ENCODE results near the gene PRKCQ. TPM values are rescaled to one million over a fixed set of nuclear protein-coding genes. Genes with fewer than 3 reads are reported as not detected.

Gene PRKCQ
- total RNA-seq, 1 experiment from 2014 or later, result 12.1 TPM

DNA sequence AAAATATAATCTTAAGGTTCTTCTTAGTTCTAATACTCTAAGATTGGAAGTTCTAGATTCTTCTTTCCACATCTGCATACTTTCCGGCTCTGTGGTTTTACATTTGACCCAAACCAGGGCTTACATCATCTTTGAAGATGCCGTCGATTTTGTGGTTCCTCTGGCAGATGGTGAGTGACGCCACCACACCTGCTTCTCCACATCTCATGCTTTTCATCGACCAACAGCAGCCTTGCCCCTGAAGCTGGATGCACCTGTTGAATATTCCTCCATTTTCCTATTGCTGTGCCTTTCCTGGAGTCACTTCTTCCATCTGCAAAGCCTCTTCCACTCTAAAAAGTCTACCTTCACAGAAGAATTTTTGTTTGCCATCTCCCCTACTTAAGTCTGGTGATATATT is 121.3 kb downstream of the PRKCQ start:
- no peak overlapping the region for H3K56ac ChIP-seq (ENCODE audit: insufficient read length, low read depth, low read length)
- WGBS (ENCODE audit: extremely low coverage, insufficient read length, low lambda C conversion rate), result no CpG with 5 or more reads among the region's 5 CpGs
- no peak overlapping the region for H3K9ac ChIP-seq (ENCODE audit: extremely low read depth, insufficient read length, low read length)
- H3K23ac ChIP-seq (ENCODE audit: insufficient read length, low read depth, low read length), result no peak overlapping the region
- no peak overlapping the region for H2AFZ ChIP-seq (ENCODE audit: low read length)
- no peak overlapping the region for H3K4ac ChIP-seq (ENCODE audit: low read depth, low read length)
- H3K18ac ChIP-seq (ENCODE audit: insufficient read length, low read depth, low read length), result no peak overlapping the region
- no peak overlapping the region for H3K4me2 ChIP-seq (ENCODE audit: insufficient read depth, insufficient read length, low read length)
- H3K4me3 Mint-ChIP-seq, result no peak overlapping the region
- no peak overlapping the region for H2BK20ac ChIP-seq (ENCODE audit: low read depth, low read length, poor library complexity, severe bottlenecking)
- peaks cover 60 to 82% (median 72%) of the 10 kb centered on the region in 3 experiments for H3K36me3 Mint-ChIP-seq (ENCODE audit: insufficient read depth in 1 of 3, low read depth in 3 of 3)
- no peak overlapping the region for H2BK12ac ChIP-seq (ENCODE audit: insufficient read length, low read depth, low read length)
- H4K91ac ChIP-seq (ENCODE audit: insufficient read length, low read depth, low read length), result no peak overlapping the region
- no peaks in the 10 kb centered on the region for H3K9me3 ChIP-seq (ENCODE audit: control insufficient read depth, low read depth, low read length)
- H3K27me3 ChIP-seq (ENCODE audit: insufficient read depth, low read length), result no peaks in the 10 kb centered on the region
- TF ChIP-seq, protein P1, sequence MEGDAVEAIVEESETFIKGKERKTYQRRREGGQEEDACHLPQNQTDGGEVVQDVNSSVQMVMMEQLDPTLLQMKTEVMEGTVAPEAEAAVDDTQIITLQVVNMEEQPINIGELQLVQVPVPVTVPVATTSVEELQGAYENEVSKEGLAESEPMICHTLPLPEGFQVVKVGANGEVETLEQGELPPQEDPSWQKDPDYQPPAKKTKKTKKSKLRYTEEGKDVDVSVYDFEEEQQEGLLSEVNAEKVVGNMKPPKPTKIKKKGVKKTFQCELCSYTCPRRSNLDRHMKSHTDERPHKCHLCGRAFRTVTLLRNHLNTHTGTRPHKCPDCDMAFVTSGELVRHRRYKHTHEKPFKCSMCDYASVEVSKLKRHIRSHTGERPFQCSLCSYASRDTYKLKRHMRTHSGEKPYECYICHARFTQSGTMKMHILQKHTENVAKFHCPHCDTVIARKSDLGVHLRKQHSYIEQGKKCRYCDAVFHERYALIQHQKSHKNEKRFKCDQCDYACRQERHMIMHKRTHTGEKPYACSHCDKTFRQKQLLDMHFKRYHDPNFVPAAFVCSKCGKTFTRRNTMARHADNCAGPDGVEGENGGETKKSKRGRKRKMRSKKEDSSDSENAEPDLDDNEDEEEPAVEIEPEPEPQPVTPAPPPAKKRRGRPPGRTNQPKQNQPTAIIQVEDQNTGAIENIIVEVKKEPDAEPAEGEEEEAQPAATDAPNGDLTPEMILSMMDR (conservative IDR thresholded peaks at IDR 0.05), result no peak
- no peak overlapping the region for H2BK5ac ChIP-seq (ENCODE audit: insufficient read length, low read length)
- H3K23me2 ChIP-seq (ENCODE audit: insufficient read length, low read depth, low read length, poor library complexity, severe bottlenecking), result no peaks in the 10 kb centered on the region
- no peak overlapping the region for H3K27ac ChIP-seq (ENCODE audit: insufficient read length, low read depth, low read length)
- H3T11ph ChIP-seq (ENCODE audit: low read length), result no peak overlapping the region
- H3K4me1 ChIP-seq (ENCODE audit: insufficient read depth, low read length), result no peaks in the 10 kb centered on the region
- H3K4me1 Mint-ChIP-seq, result no peaks in the 10 kb centered on the region
- H4K8ac ChIP-seq (replicated peaks; ENCODE audit: insufficient read length, low read depth, low read length), result no peak overlapping the region
- no peaks in the 10 kb centered on the region for H4K20me1 ChIP-seq (ENCODE audit: control insufficient read depth, insufficient read depth, insufficient read length)
- no peak overlapping the region for H2BK120ac ChIP-seq (ENCODE audit: low read depth, low read length, poor library complexity, severe bottlenecking)
- no peak overlapping the region for H4K5ac ChIP-seq (ENCODE audit: insufficient read length, low read depth, low read length)
- DNase-seq, result no peak
- H3K79me1 ChIP-seq (ENCODE audit: insufficient read depth, low read depth, low read length, poor library complexity, severe bottlenecking), result no peaks in the 10 kb centered on the region
- no peak overlapping the region for H2AK5ac ChIP-seq (ENCODE audit: insufficient read length, low read length)
- no peak overlapping the region for H3K14ac ChIP-seq (ENCODE audit: insufficient read depth, low read length)
- no peak overlapping the region for H3K27ac Mint-ChIP-seq
- no peaks in the 10 kb centered on the region for H3K27me3 Mint-ChIP-seq (ENCODE audit: low read depth)
- H3K9me3 Mint-ChIP-seq, result peaks cover 4 to 9% of the 10 kb centered on the region in 2 experiments; a peak in 4 of 5 replicates
- H3K79me2 ChIP-seq (ENCODE audit: insufficient read depth, low read length), result no peaks in the 10 kb centered on the region
- H2BK15ac ChIP-seq (ENCODE audit: low read depth, low read length), result no peak overlapping the region
